ENCODE data around the gene TNN. TPM values are rescaled to one million over a fixed set of nuclear protein-coding genes. Genes with fewer than 3 reads are reported as not detected.

The TNN gene
- total RNA-seq, 1 experiment from 2014 or later, result not detected

DNA sequence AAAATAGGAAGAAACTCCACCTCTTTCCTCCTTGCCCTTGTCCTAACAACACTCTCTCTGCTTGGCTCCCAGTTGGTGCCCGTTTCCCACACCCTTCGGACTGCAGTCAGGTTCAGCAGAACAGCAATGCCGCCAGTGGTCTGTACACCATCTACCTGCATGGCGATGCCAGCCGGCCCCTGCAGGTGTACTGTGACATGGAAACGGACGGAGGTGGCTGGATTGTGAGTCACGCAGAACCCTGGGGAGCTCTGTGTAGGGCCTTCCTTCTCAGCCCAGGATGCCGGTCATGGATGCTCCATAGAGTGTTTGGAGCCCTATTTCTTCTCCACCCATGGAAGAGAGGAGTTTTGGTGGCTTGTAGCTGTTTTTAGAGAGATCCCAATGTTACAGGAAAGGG lies 60.9 kb downstream of the TNN start:
- no peaks in the 10 kb centered on the region for H3K27me3 ChIP-seq (replicated peaks; ENCODE audit: control insufficient read depth, insufficient read depth, low read length)
- intact Hi-C loops (cut with micrococcal nuclease; ENCODE audit: unreplicated experiment), result no loop called here
- H3K4me3 Mint-ChIP-seq (ENCODE audit: unreplicated experiment), result no peak overlapping the region

DNA sequence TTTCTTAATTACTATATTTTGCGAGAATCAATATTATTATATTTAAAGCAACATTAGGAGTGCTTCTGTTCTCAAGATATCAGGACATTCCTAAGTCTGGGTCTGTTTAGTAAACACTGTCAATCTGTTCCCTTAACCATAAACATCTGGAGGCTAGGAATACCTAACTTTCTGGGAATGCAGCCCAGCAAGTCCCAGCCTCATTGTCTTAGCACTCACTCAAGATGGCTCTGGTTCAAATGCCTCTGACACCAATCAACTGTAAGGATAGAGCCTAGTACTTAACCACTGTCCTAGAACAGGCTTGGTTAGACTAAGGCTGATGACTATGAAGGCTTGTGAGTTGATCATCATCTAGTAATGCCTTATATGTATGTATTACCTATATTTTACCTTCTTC lies 61.5 kb downstream of the TNN start:
- intact Hi-C loops (cut with micrococcal nuclease; ENCODE audit: unreplicated experiment), result no loop called here
- H3K4me3 Mint-ChIP-seq (ENCODE audit: unreplicated experiment), result no peak overlapping the region

More for the DNA sequence above, 60.9 kb downstream of the TNN start:
- no TSS peak for BruUV-seq (replicated peaks)
- Mint-ChIP-seq H3K27ac (ENCODE audit: unreplicated experiment) (no peak overlapping the region), H3K9me3 (ENCODE audit: unreplicated experiment) (no peaks in the 10 kb centered on the region), H3K36me3 (ENCODE audit: insufficient read depth, unreplicated experiment) (no peaks in the 10 kb centered on the region), H3K4me1 (ENCODE audit: low read depth, unreplicated experiment) (no peaks in the 10 kb centered on the region), H3K27me3 (ENCODE audit: insufficient read depth, unreplicated experiment) (no peaks in the 10 kb centered on the region)
- ChIA-PET POLR2A (no interaction called here), CTCF (no interaction called here)
- Histone ChIP-seq H3K4me1 (peaks cover 9% of the 10 kb centered on the region), H3K9me3 (no peaks in the 10 kb centered on the region), H3K4me3 (ENCODE audit: low read depth, low read length) (no peak overlapping the region), H3K36me3 (ENCODE audit: control insufficient read depth, insufficient read depth, low read length) (no peaks in the 10 kb centered on the region)
- no peak for DNase-seq
- no peak for TF ChIP-seq CTCF (IDR thresholded peaks at IDR 0.05; ENCODE audit: insufficient read depth in 1 of 2, low read depth in 1 of 2, low read length in 1 of 2, severe bottlenecking in 1 of 2, unreplicated experiment in 1 of 2)

GRCh38 chr1:175129644-175129996 lies 62.0 kb downstream of the TNN start:
- no TSS peak for BruUV-seq (replicated peaks)
- Mint-ChIP-seq H3K36me3 (ENCODE audit: insufficient read depth, unreplicated experiment) (no peaks in the 10 kb centered on the region), H3K4me1 (ENCODE audit: low read depth, unreplicated experiment) (no peaks in the 10 kb centered on the region), H3K9me3 (ENCODE audit: unreplicated experiment) (no peaks in the 10 kb centered on the region), H3K27me3 (ENCODE audit: insufficient read depth, unreplicated experiment) (peaks cover 2% of the 10 kb centered on the region), H3K27ac (ENCODE audit: unreplicated experiment) (no peak overlapping the region), H3K4me3 (ENCODE audit: unreplicated experiment) (no peak overlapping the region)
- TF ChIP-seq CTCF (IDR thresholded peaks at IDR 0.05; ENCODE audit: insufficient read depth in 1 of 2, low read depth in 1 of 2, low read length in 1 of 2, severe bottlenecking in 1 of 2, unreplicated experiment in 1 of 2), result no peak
- Histone ChIP-seq H3K9me3 (no peaks in the 10 kb centered on the region), H3K4me1 (peaks cover 9% of the 10 kb centered on the region), H3K4me3 (ENCODE audit: low read depth, low read length) (no peak overlapping the region), H3K27me3 (replicated peaks; ENCODE audit: control insufficient read depth, insufficient read depth, low read length) (no peaks in the 10 kb centered on the region), H3K36me3 (ENCODE audit: control insufficient read depth, insufficient read depth, low read length) (no peaks in the 10 kb centered on the region)
- ChIA-PET POLR2A (no interaction called here), CTCF (no interaction called here)
- intact Hi-C loops (cut with micrococcal nuclease; ENCODE audit: unreplicated experiment), result no loop called here
- no peak for DNase-seq

More for the DNA sequence above, 61.5 kb downstream of the TNN start:
- H3K9me3 Mint-ChIP-seq (ENCODE audit: unreplicated experiment), result no peaks in the 10 kb centered on the region
- Histone ChIP-seq H3K36me3 (ENCODE audit: control insufficient read depth, insufficient read depth, low read length) (no peaks in the 10 kb centered on the region), H3K4me1 (peaks cover 9% of the 10 kb centered on the region), H3K27me3 (replicated peaks; ENCODE audit: control insufficient read depth, insufficient read depth, low read length) (no peaks in the 10 kb centered on the region), H3K4me3 (ENCODE audit: low read depth, low read length) (no peak overlapping the region), H3K9me3 (no peaks in the 10 kb centered on the region)
- ChIA-PET CTCF (no interaction called here), POLR2A (no interaction called here)
- no peaks in the 10 kb centered on the region for H3K27me3 Mint-ChIP-seq (ENCODE audit: insufficient read depth, unreplicated experiment)
- BruUV-seq (replicated peaks), result no TSS peak
- DNase-seq, result no peak
- no peak for TF ChIP-seq CTCF (IDR thresholded peaks at IDR 0.05; ENCODE audit: insufficient read depth in 1 of 2, low read depth in 1 of 2, low read length in 1 of 2, severe bottlenecking in 1 of 2, unreplicated experiment in 1 of 2)
- H3K4me1 Mint-ChIP-seq (ENCODE audit: low read depth, unreplicated experiment), result no peaks in the 10 kb centered on the region
- no peak overlapping the region for H3K27ac Mint-ChIP-seq (ENCODE audit: unreplicated experiment)
- no peaks in the 10 kb centered on the region for H3K36me3 Mint-ChIP-seq (ENCODE audit: insufficient read depth, unreplicated experiment)
